ENCODE results near the gene SERPINA1. TPM values are rescaled to one million over a fixed set of nuclear protein-coding genes. Genes with fewer than 3 reads are reported as not detected.

Gene SERPINA1
- total and polyA plus RNA-seq, 2 of the 13 experiments (the other 11 are each of a cell fraction or from before 2014, with no cell fraction given) = 3,266 to 11,015 TPM

DNA sequence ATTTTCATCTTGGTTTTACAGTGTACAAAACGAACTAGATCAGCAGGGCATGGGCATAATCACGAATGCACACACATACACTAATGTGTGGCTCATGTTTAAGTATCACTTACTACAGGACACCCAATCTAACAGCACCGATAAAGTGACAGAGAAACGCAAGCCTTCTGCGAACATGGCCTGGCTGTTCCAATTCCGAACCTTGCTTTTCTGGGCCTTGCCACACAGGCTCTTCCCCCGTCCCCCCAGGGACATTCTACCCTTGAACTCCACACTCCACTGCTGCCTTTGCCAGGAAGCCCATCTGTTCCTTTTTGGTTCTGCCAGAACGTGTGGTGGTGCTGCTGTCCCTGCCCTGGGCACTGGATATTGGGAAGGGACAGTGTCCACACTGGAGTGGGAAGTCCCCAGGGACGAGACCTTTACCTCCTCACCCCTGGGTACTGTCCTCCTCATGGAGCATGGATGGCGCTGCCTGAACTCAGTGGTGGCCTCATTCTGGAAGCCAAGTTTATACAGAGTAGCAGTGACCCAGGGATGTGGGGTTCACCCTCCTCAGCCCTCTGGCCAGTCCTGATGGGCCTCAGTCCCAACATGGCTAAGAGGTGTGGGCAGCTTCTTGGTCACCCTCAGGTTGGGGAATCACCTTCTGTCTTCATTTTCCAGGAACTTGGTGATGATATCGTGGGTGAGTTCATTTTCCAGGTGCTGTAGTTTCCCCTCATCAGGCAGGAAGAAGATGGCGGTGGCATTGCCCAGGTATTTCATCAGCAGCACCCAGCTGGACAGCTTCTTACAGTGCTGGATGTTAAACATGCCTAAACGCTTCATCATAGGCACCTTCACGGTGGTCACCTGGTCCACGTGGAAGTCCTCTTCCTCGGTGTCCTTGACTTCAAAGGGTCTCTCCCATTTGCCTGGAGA lies 7.9 kb downstream of the SERPINA1 start (continued):
- TF ChIP-seq SNAPC4 (CRISPR knock-in tag; IDR thresholded peaks at IDR 0.05) (no peak), POLR2A (IDR thresholded peaks at IDR 0.05; ENCODE audit: insufficient read depth in 1 of 2, low read depth in 2 of 2, low read length in 2 of 2) (peak; percentile 56 to 60; a peak in 3 of 4 replicates), AGO2 (optimal IDR thresholded peaks at IDR 0.05; ENCODE audit: low read depth, low read length) (peak; percentile 61), GTF2F1 (IDR thresholded peaks at IDR 0.05; ENCODE audit: low read length) (no peak), NFYC (CRISPR knock-in tag; IDR thresholded peaks at IDR 0.05) (no peak), U2AF2 (IDR thresholded peaks at IDR 0.05; ENCODE audit: low read depth, low read length) (no peak), FLYWCH1 (CRISPR knock-in tag; IDR thresholded peaks at IDR 0.05) (no peak), MED13 (CRISPR knock-in tag; IDR thresholded peaks at IDR 0.05) (no peak), FOXJ3 (CRISPR knock-in tag; IDR thresholded peaks at IDR 0.05; ENCODE audit: borderline replicate concordance) (no peak), NONO (IDR thresholded peaks at IDR 0.05) (no peak), NONO (CRISPR knock-in tag; conservative IDR thresholded peaks at IDR 0.05) (peak; percentile 43; the same call in 1 of the 2 replicates), MEIS1 (CRISPR knock-in tag; IDR thresholded peaks at IDR 0.05; ENCODE audit: borderline replicate concordance) (no peak), TCF7L2 (IDR thresholded peaks at IDR 0.05; ENCODE audit: low read depth, low read length) (no peak), SUZ12 (IDR thresholded peaks at IDR 0.05; ENCODE audit: low read depth, low read length) (no peak), SKI (IDR thresholded peaks at IDR 0.05; ENCODE audit: partially characterized antibody) (no peak), ZNF749 (CRISPR knock-in tag; IDR thresholded peaks at IDR 0.05; ENCODE audit: borderline replicate concordance) (0 out of 2 replicates have a peak, but pooled peaks have one; percentile 54), THAP8 (CRISPR knock-in tag; IDR thresholded peaks at IDR 0.05; ENCODE audit: borderline replicate concordance) (no peak)
- TF ChIP-seq, protein P1, sequence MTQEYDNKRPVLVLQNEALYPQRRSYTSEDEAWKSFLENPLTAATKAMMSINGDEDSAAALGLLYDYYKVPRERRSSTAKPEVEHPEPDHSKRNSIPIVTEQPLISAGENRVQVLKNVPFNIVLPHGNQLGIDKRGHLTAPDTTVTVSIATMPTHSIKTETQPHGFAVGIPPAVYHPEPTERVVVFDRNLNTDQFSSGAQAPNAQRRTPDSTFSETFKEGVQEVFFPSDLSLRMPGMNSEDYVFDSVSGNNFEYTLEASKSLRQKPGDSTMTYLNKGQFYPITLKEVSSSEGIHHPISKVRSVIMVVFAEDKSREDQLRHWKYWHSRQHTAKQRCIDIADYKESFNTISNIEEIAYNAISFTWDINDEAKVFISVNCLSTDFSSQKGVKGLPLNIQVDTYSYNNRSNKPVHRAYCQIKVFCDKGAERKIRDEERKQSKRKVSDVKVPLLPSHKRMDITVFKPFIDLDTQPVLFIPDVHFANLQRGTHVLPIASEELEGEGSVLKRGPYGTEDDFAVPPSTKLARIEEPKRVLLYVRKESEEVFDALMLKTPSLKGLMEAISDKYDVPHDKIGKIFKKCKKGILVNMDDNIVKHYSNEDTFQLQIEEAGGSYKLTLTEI (CRISPR knock-in tag; conservative IDR thresholded peaks at IDR 0.05) = no peak
- TF ChIP-seq, protein P2, sequence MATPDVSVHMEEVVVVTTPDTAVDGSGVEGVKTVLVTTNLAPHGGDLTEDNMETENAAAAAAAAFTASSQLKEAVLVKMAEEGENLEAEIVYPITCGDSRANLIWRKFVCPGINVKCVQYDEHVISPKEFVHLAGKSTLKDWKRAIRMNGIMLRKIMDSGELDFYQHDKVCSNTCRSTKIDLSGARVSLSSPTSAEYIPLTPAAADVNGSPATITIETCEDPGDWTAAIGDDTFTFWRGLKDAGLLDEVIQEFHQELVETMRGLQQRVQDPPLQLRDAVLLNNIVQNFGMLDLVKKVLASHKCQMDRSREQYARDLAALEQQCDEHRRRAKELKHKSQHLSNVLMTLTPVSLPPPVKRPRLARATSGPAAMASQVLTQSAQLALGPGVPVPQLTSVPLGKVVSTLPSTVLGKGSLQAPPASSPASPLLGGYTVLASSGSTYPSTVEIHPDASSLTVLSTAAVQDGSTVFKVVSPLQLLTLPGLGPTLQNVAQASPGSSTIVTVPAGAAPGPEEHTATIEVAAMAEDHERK (CRISPR knock-in tag; IDR thresholded peaks at IDR 0.05; ENCODE audit: low read depth) = no peak
- TF ChIP-seq, protein P3, sequence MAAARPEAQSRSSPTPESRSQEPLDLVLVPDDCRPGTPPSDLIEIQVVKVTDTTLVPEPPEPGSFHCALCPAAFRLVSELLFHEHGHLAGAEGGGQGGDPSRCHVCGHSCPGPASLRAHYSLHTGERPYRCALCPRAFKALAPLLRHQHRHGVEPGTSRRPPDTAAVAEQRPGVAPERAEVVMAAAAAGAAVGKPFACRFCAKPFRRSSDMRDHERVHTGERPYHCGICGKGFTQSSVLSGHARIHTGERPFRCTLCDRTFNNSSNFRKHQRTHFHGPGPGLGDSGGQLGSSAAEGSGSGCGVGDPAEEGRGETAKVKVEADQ (CRISPR knock-in tag; IDR thresholded peaks at IDR 0.05; ENCODE audit: borderline replicate concordance) = no peak
